A549 (cell line): ENCODE results near the gene FER. TPM values are rescaled to one million over a fixed set of nuclear protein-coding genes. Genes with fewer than 3 reads are reported as not detected.

ENCODE experiments used
- ATAC-seq, 2 experiments: fragments of 200-7000 bp in 1 of 2; fragments of >200 bp in 1 of 2; cut with Nextera tagmentation in 1 of 2; cut with Tn5 transposase in 1 of 2; 3 replicates each; pipeline versions ENCODE4 v1.8.0 to v1.9.1; 2018 to 2020; ENCODE audit warnings: mild to moderate bottlenecking in 1 of 2, moderate library complexity in 1 of 2
- CTCF ChIA-PET: fragments of 300-600 bp; sonication (Branson Sonifier 250); formaldehyde crosslinking; extraction: SDS; loops from one replicate; lab custom pipeline; 2021; ENCODE audit warnings: antibody characterized with exemption, inconsistent platforms; lab: Yijun Ruan, JAX
- POLR2A ChIA-PET: fragments of 350-600 bp; formaldehyde crosslinking; extraction: SDS; loops from one replicate; lab custom pipeline; 2021; ENCODE audit warnings: antibody characterized with exemption, inconsistent platforms; lab: Yijun Ruan, JAX
- DNase-seq, 2 experiments: peaks; one replicate each; pipeline versions ENCODE4 v3.0.0 to v3.0.0-alpha.2; 2011 to 2016; ENCODE audit warnings: low read depth in 1 of 2, low spot score in 1 of 2
- FAIRE-seq: peaks from 2 replicates; lab custom pipeline; 2011; peaks lifted over from hg19 to GRCh38; lab: Jason Lieb, UNC
- H3K27ac ChIP-seq, 2 experiments: fragments of >200 bp; sonication (Bioruptor Twin); formaldehyde crosslinking; 3 replicates each; pipeline ENCODE4 v1.5.1; 2016 to 2017
- H3K4me1 ChIP-seq: fragments of >200 bp; sonication (Bioruptor Twin); formaldehyde crosslinking; 3 replicates; pipeline ENCODE4 v1.6.1; 2016
- H3K4me2 ChIP-seq: fragments of >200 bp; sonication (Bioruptor Twin); formaldehyde crosslinking; 3 replicates; pipeline ENCODE4 v1.6.1; 2016
- H3K4me3 ChIP-seq: fragments of >200 bp; sonication (Bioruptor Twin); formaldehyde crosslinking; 3 replicates; pipeline ENCODE4 v1.5.1; 2016
- H3K9me3 ChIP-seq: fragments of >200 bp; sonication (Bioruptor Twin); formaldehyde crosslinking; 3 replicates; pipeline ENCODE4 v1.6.1; 2016
- CBX2 ChIP-seq: fragments of 200-600 bp; sonication (generic); IDR thresholded peaks from 2 replicates; pipeline ENCODE4 v1.6.1; 2016; ENCODE audit warnings: low read depth, mild to moderate bottlenecking, borderline replicate concordance
- CHD2 ChIP-seq: fragments of 150-350 bp; IDR thresholded peaks from 2 replicates; pipeline ENCODE4 v1.6.1; 2014; ENCODE audit warnings: low read length; ENCODE audit not compliant: partially characterized antibody
- CHD4 ChIP-seq: fragments of 200-600 bp; sonication (generic); IDR thresholded peaks from 2 replicates; pipeline ENCODE4 v1.6.1; 2016; ENCODE audit warnings: antibody characterized with exemption, mild to moderate bottlenecking, borderline replicate concordance
- ESRRA ChIP-seq: fragments of 150-350 bp; IDR thresholded peaks from 2 replicates; pipeline ENCODE4 v1.6.1; 2014; ENCODE audit warnings: mild to moderate bottlenecking, low read length, borderline replicate concordance
- FOSL2 ChIP-seq, 2 experiments: fragments of 450-650 bp in 1 of 2; fragments of >200 bp in 1 of 2; sonication (Bioruptor Twin) in 1 of 2; formaldehyde crosslinking; IDR thresholded peaks; 2 replicates each; pipeline versions ENCODE4 v1.5.0 to v1.6.1; 2016 to 2020; ENCODE audit warnings: mild to moderate bottlenecking in 1 of 2, moderate library complexity in 1 of 2
- HMGXB4 ChIP-seq: fragments of 250-450 bp; sonication (Bioruptor Pico); IDR thresholded peaks from 2 replicates; pipeline ENCODE4 v1.5.0; 2021; ENCODE audit warnings: mild to moderate bottlenecking, moderate library complexity, borderline replicate concordance
- HOXA7 ChIP-seq: fragments of 250-450 bp; sonication (Bioruptor Pico); IDR thresholded peaks from 2 replicates; pipeline ENCODE4 v1.5.0; 2020; ENCODE audit warnings: mild to moderate bottlenecking, moderate library complexity
- HOXB13 ChIP-seq: fragments of 250-450 bp; sonication (Bioruptor Pico); IDR thresholded peaks from 2 replicates; pipeline ENCODE4 v1.5.0; 2020; ENCODE audit warnings: low read depth, mild to moderate bottlenecking, moderate library complexity
- JUNB ChIP-seq: fragments of >200 bp; sonication (Bioruptor Twin); formaldehyde crosslinking; IDR thresholded peaks from 2 replicates; pipeline ENCODE4 v1.6.1; 2016
- KDM1A ChIP-seq: fragments of 200-600 bp; sonication (generic); IDR thresholded peaks from 2 replicates; pipeline ENCODE4 v1.6.1; 2016; ENCODE audit warnings: low read depth, mild to moderate bottlenecking
- MAX ChIP-seq: IDR thresholded peaks from 2 replicates; pipeline ENCODE4 v1.6.1; 2012
- MYC ChIP-seq: IDR thresholded peaks from 2 replicates; pipeline ENCODE4 v1.6.1; 2012; ENCODE audit warnings: mild to moderate bottlenecking, inconsistent platforms, low read length, improper control_type of control experiment, borderline replicate concordance
- NFE2L2 ChIP-seq: fragments of 150-350 bp; conservative IDR thresholded peaks from 2 replicates; pipeline ENCODE4 v1.6.1; 2014; ENCODE audit warnings: low read length
- NPAS2 ChIP-seq: fragments of 250-450 bp; sonication (Bioruptor Pico); IDR thresholded peaks from 2 replicates; pipeline ENCODE4 v1.8.0; 2022; ENCODE audit warnings: mild to moderate bottlenecking, moderate library complexity, borderline replicate concordance
- POLR2AphosphoS2 ChIP-seq: conservative IDR thresholded peaks from 2 replicates; pipeline ENCODE4 v1.6.1; 2012; ENCODE audit warnings: low read length, improper control_type of control experiment, inconsistent platforms
- RARB ChIP-seq: fragments of 250-450 bp; sonication (Bioruptor Pico); IDR thresholded peaks from 2 replicates; pipeline ENCODE4 v1.8.0; 2021; ENCODE audit warnings: mild to moderate bottlenecking, moderate library complexity
- RNF2 ChIP-seq: fragments of 200-600 bp; sonication (generic); IDR thresholded peaks from 2 replicates; pipeline ENCODE4 v1.6.1; 2016; ENCODE audit warnings: low read depth, mild to moderate bottlenecking, antibody characterized with exemption, moderate library complexity, borderline replicate concordance
- SMC3 ChIP-seq: fragments of >200 bp; sonication (Bioruptor Twin); formaldehyde crosslinking; IDR thresholded peaks from 3 replicates; pipeline ENCODE4 v1.6.1; 2018; ENCODE audit warnings: inconsistent platforms
- ZNF302 ChIP-seq: fragments of 250-450 bp; sonication (Bioruptor Pico); IDR thresholded peaks from 2 replicates; pipeline ENCODE4 v1.9.0; 2021; ENCODE audit warnings: inconsistent platforms, mild to moderate bottlenecking, moderate library complexity
- WGBS: methylation state at CpG from one replicate; pipeline ENCODE4 v1.1.6; 2017; ENCODE audit errors: missing lambda C conversion rate; 5-methylcytosine and 5-hydroxymethylcytosine counted together
- polyA plus RNA-seq, 4 experiments: library from polyadenylated mRNA; depleted of rRNA in 3 of 4; stranded (reverse); fragments of >200 nt; fragmentation: RNase III in 1 of 4; extraction: RNeasy Plus Mini Kit Qiagen cat#74134 plus additional on column Dnase treatment in 1 of 4; gene quantifications; 2 replicates in 3 of 4; 3 replicates in 1 of 4; pipeline ENCODE4 v1.2.3, GENCODE V29; 2011 to 2017
- TF ChIP-seq, protein P1 (sequence below): fragments of 250-450 bp; sonication (Bioruptor Pico); IDR thresholded peaks from 2 replicates; pipeline ENCODE4 v1.5.0; 2020; ENCODE audit warnings: low read depth, mild to moderate bottlenecking, moderate library complexity
- TF ChIP-seq, protein P2 (sequence below): fragments of >200 bp; sonication (Bioruptor Twin); formaldehyde crosslinking; IDR thresholded peaks from 3 replicates; pipeline ENCODE4 v1.5.1; 2016

Gene FER
- polyA plus RNA-seq, 2 of the 4 experiments (the other 2 are of a cell fraction) = 3.6 to 12.3 TPM

GRCh38 chr5:108720391-108720790 lies 27.3 kb upstream of the FER start:
- H3K9me3 ChIP-seq = no peaks in the 10 kb centered on the region
- ATAC-seq = no peak
- DNase-seq = no peak
- H3K4me3 ChIP-seq = no peak overlapping the region
- TF ChIP-seq, protein P1, sequence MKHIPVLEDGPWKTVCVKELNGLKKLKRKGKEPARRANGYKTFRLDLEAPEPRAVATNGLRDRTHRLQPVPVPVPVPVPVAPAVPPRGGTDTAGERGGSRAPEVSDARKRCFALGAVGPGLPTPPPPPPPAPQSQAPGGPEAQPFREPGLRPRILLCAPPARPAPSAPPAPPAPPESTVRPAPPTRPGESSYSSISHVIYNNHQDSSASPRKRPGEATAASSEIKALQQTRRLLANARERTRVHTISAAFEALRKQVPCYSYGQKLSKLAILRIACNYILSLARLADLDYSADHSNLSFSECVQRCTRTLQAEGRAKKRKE (CRISPR knock-in tag) = no peak
- TF ChIP-seq MYC (no peak), FOSL2 (IDR thresholded peaks at IDR 0.05) (no peak), FOSL2 (CRISPR knock-in tag; IDR thresholded peaks at IDR 0.05) (no peak), RNF2 (no peak), NFE2L2 (no peak), CHD4 (no peak), ESRRA (no peak), POLR2AphosphoS2 (no peak), HMGXB4 (no peak), RARB (CRISPR knock-in tag) (no peak), ZNF302 (CRISPR knock-in tag) (no peak), JUNB (no peak)
- TF ChIP-seq, protein P2, sequence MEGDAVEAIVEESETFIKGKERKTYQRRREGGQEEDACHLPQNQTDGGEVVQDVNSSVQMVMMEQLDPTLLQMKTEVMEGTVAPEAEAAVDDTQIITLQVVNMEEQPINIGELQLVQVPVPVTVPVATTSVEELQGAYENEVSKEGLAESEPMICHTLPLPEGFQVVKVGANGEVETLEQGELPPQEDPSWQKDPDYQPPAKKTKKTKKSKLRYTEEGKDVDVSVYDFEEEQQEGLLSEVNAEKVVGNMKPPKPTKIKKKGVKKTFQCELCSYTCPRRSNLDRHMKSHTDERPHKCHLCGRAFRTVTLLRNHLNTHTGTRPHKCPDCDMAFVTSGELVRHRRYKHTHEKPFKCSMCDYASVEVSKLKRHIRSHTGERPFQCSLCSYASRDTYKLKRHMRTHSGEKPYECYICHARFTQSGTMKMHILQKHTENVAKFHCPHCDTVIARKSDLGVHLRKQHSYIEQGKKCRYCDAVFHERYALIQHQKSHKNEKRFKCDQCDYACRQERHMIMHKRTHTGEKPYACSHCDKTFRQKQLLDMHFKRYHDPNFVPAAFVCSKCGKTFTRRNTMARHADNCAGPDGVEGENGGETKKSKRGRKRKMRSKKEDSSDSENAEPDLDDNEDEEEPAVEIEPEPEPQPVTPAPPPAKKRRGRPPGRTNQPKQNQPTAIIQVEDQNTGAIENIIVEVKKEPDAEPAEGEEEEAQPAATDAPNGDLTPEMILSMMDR = no peak
- H3K4me1 ChIP-seq = no peaks in the 10 kb centered on the region
- ChIA-PET POLR2A (no interaction called here), CTCF (no interaction called here)
- FAIRE-seq = no peak
- H3K27ac ChIP-seq = no peak overlapping the region
- H3K4me2 ChIP-seq = no peak overlapping the region

GRCh38 chr5:108726446-108727235 lies 21.1 kb upstream of the FER start:
- Histone ChIP-seq H3K4me1 (peaks cover 12% of the 10 kb centered on the region; the same call in 2 of the 3 replicates), H3K27ac (no peak overlapping the region; a peak in 2 of 6 replicates), H3K4me3 (peak overlapping the region; percentile 77), H3K9me3 (no peaks in the 10 kb centered on the region), H3K4me2 (peak overlapping the region; percentile 87)
- ATAC-seq (no peak), DNase-seq (no peak), FAIRE-seq (no peak)
- 85% methylated on average over 6 of the region's 6 CpGs for WGBS
- CTCF ChIA-PET = no interaction called here
- POLR2A ChIA-PET = interaction anchor here (1.2 to 2.0 kb wide), 3 partner anchors 22 to 84 kb away, joined by 3 to 47 read pairs (median 7); partner anchors contain the start of gene FER
- TF ChIP-seq CHD2 = no peak
- no peak for TF ChIP-seq KDM1A
- TF ChIP-seq NPAS2 (CRISPR knock-in tag) = no peak
- TF ChIP-seq HMGXB4 = no peak
- TF ChIP-seq CBX2 = no peak
- TF ChIP-seq MAX = no peak
- no peak for TF ChIP-seq CHD4
- TF ChIP-seq HOXB13 (CRISPR knock-in tag) = no peak
- no peak for TF ChIP-seq SMC3
- no peak for TF ChIP-seq HOXA7
- TF ChIP-seq, protein P1 (CRISPR knock-in tag) = no peak
- TF ChIP-seq MYC = no peak
- TF ChIP-seq, all 56 proteins: peak for 0
